Naive thymus-derived CD8-positive, alpha-beta T cell (primary cell): ENCODE data around the gene TRIM39. TPM values are rescaled to one million over a fixed set of nuclear protein-coding genes. Genes with fewer than 3 reads are reported as not detected.
"Not testable (repeated sequence)": the region's sequence is repeated elsewhere in the genome, so short reads cannot be mapped to it uniquely, and the experiment has no call there.

ENCODE experiments used
- ATAC-seq, 2 donors: fragments of 150-1000 bp; cut with Tn5 transposase in 1 of 2; sonication (Bioruptor Pico), chemical (Tn5 transposase) in 1 of 2; 1 replicate in 1 of 2; 2 replicates in 1 of 2; pipeline ENCODE4 v1.10.0; 2021; ENCODE audit warnings: mild to moderate bottlenecking in 2 of 2, moderate library complexity in 2 of 2
- POLR2A ChIA-PET: fragments of 350-600 bp; sonication (Branson Sonifier 250); formaldehyde crosslinking; loops from one replicate; lab custom pipeline; 2021; ENCODE audit warnings: antibody characterized with exemption; lab: Charles Lee
- DNase-seq, 10 donors: peaks; one replicate each; pipeline versions ENCODE4 v3.0.0 to v3.0.0-alpha.2; 2020 to 2022
- H3K27ac Mint-ChIP-seq, 10 donors: one replicate each; pipeline ENCODE4 v1.8.0; 2020 to 2022; ENCODE audit warnings: mild to moderate bottlenecking in 10 of 10, mixed read lengths in 10 of 10, moderate library complexity in 4 of 10, inconsistent platforms in 1 of 10
- H3K27me3 Mint-ChIP-seq, 5 donors: one replicate each; pipeline ENCODE4 v1.8.0; 2021 to 2022; ENCODE audit warnings: mixed read lengths in 5 of 5
- H3K36me3 Mint-ChIP-seq, 3 donors: one replicate each; pipeline ENCODE4 v1.8.0; 2020 to 2022; ENCODE audit warnings: mixed read lengths in 3 of 3, mild to moderate bottlenecking in 2 of 3, inconsistent platforms in 1 of 3
- H3K4me1 Mint-ChIP-seq, 4 donors: one replicate each; pipeline ENCODE4 v1.8.0; 2021 to 2022; ENCODE audit warnings: mixed read lengths in 4 of 4
- H3K4me3 Mint-ChIP-seq, 10 donors: one replicate each; pipeline ENCODE4 v1.8.0; 2020 to 2022; ENCODE audit warnings: mild to moderate bottlenecking in 10 of 10, mixed read lengths in 10 of 10, moderate library complexity in 6 of 10, inconsistent platforms in 1 of 10
- H3K9me3 Mint-ChIP-seq, 9 donors: one replicate each; pipeline ENCODE4 v1.8.0; 2020 to 2022; ENCODE audit warnings: mixed read lengths in 9 of 9, mild to moderate bottlenecking in 3 of 9, inconsistent platforms in 1 of 9, moderate library complexity in 1 of 9
- polyA plus RNA-seq, 3 donors: library from polyadenylated mRNA; unstranded; fragments of 300-500 nt; fragmentation: Illumina TruSeq; gene quantifications; one replicate each; pipeline ENCODE4 v1.2.3, GENCODE V29; 2021
- total RNA-seq, 8 experiments: library from RNA in 2 of 8; stranded (reverse) in 2 of 8; gene quantifications; one replicate each; pipeline ENCODE4 v1.2.3 and lab custom pipeline; 2021 to 2026

Gene TRIM39
- total and polyA plus RNA-seq, 5 experiments from 2014 or later: 6.6 to 23.1 (median 15.4) TPM

DNA sequence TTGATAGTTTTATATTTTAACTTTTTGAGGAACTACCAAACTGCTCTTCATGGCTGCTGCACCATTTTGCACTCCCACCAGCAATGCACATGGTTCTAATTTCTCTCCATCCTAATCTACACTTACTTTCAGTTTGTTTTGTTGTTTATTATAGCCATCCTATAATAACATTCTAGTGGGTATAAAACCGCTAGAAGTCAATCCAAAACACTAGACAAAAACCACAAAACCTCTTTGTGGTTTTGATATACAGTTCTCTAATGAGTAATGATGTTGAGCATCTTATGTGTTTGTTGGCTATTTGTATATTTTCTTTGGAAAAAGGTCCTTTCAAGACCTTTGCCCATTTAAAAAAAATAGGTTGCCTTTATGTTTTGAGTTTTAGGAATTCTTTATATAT is 23.8 kb downstream of the TRIM39 start:
- POLR2A ChIA-PET: interaction anchor here (0.6 kb wide), 1 partner anchor 737 kb away, joined by 3 read pairs; no protein-coding TSS in a partner anchor
- Mint-ChIP-seq H3K4me1 (peaks cover 6 to 36% (median 20%) of the 10 kb centered on the region in 4 donors), H3K4me3 (no peak overlapping the region), H3K9me3 (no peaks in the 10 kb centered on the region), H3K27ac (no peak overlapping the region), H3K27me3 (peaks cover 0 to 11% (median 2%) of the 10 kb centered on the region in 5 donors), H3K36me3 (peaks cover 0 to 17% (median 4%) of the 10 kb centered on the region in 3 donors)
- no peak for DNase-seq
- no peak for ATAC-seq

DNA sequence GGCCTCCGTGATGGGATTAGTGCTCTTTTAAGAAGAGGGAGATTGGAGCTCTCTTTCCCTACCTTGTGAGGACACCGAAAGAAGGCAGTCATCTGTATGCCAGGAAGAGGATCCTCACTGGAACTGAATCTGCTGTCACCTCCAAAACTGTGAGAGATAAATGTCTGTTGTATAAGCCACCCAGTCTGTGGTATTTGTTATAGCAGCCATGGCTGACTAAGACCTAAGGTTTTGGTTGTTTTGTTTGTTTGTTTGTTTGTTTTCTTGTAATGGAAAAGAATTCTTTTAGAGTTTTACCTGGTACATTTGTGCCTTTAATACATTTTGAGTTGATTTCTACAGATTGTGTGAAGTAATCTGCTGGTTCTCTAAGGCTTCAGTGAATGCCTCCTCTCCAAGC is 25.8 kb downstream of the TRIM39 start:
- peaks cover 4 to 19% (median 10%) of the 10 kb centered on the region in 5 donors for H3K27me3 Mint-ChIP-seq
- no peak overlapping the region for H3K27ac Mint-ChIP-seq
- peaks cover 0 to 2% (median 0%) of the 10 kb centered on the region in 3 donors for H3K36me3 Mint-ChIP-seq
- POLR2A ChIA-PET: no interaction called here
- DNase-seq (no peak), ATAC-seq (no peak)
- no peaks in the 10 kb centered on the region for H3K9me3 Mint-ChIP-seq
- no peak overlapping the region for H3K4me3 Mint-ChIP-seq
- peaks cover 4 to 24% (median 9%) of the 10 kb centered on the region in 4 donors for H3K4me1 Mint-ChIP-seq

DNA sequence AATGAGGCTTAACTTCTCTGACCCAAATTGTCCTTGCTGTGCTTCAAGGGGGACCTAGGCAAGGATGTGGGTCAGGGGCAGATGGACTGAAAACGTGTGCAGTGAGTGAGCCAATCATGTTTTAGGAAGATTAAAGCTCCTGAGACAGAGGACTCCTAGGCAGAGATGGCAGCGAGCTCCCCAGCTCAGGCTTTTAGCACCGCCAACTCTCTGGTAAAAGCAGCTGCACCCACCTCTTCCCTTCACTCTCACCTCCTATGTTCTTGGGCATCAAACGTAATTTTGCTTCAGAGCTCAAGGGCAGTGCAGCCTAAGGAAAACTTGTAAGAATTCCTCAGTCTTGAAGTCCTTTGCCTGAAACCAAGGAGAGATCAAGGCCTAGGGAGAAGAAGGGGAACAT is 28.6 kb downstream of the TRIM39 start:
- DNase-seq (no peak), ATAC-seq (no peak)
- Mint-ChIP-seq H3K27me3 (peaks cover 20 to 41% (median 22%) of the 10 kb centered on the region in 5 donors), H3K4me1 (peaks cover 6 to 11% (median 8%) of the 10 kb centered on the region in 4 donors), H3K27ac (no peak overlapping the region), H3K4me3 (no peak overlapping the region), H3K9me3 (no peaks in the 10 kb centered on the region), H3K36me3 (no peaks in the 10 kb centered on the region)
- POLR2A ChIA-PET: no interaction called here

DNA sequence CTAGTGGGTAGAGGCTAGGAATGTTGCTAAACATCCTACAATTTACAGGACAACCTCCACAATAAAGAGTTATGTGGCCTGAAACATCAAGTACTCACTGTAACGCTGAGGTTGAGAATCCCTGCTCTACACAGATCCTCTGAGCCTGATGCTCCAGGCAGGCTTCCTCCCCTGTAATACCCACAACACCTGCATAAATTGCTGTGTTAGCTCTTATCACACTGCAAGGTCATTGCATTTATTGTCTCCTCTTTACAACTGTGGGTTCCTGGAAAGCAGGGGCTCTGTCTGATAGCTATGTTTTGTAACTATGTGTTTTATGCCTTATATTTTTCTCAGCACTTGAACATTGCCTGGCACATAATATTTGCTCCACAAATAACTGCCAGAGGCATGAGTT is 29.8 kb downstream of the TRIM39 start:
- no peak for ATAC-seq
- no peaks in the 10 kb centered on the region for H3K36me3 Mint-ChIP-seq
- H3K9me3 Mint-ChIP-seq: no peaks in the 10 kb centered on the region
- no peak overlapping the region for H3K4me3 Mint-ChIP-seq
- H3K4me1 Mint-ChIP-seq: peaks cover 6 to 11% (median 6%) of the 10 kb centered on the region in 4 donors
- H3K27ac Mint-ChIP-seq: no peak overlapping the region
- peaks cover 29 to 50% (median 32%) of the 10 kb centered on the region in 5 donors for H3K27me3 Mint-ChIP-seq
- no peak for DNase-seq
- POLR2A ChIA-PET: no interaction called here

DNA sequence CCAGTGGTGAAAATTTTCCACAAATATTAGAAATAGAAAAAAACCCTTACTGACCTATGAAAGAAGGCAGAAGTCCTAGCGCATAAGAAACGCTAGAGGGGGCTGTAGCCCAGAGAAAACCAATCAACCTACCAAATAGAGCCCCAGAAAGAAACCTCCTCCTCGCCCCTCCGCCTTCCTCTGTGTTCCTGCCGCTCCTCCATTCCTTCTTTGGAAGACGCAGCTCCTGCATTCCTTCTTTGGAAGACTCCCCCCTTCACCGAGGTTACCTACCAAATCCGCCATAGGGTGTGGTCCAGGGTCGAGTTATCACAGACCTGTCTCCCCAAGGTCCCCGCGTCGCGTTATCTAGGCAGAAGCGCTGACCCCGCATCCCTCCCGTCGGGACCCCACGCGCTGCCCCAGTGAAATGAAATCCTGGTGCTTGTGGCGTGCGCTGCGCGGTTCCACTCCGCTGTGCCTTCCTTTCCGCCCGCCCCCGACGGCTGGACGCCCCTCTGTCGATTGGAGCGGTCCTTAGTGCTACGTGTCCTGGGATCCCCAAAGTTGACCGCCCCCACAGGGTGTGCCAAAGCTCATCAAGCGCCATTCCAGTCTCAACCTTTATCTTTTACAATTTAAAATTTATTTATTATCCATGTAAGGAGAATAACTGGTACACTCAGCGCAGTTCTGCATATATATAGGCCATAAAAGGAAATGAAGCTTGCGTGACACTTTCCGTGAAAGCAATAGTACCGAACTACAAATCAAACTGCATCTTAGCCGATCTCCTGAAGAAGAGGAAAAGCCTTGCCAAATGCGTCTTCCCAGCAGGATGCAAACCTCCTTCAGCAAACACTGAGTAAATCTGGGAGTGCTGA is 31.2 kb downstream of the TRIM39 start:
- peaks cover 0 to 6% (median 0%) of the 10 kb centered on the region in 9 donors for H3K9me3 Mint-ChIP-seq
- POLR2A ChIA-PET: interaction anchor here (1.8 kb wide), 1 partner anchor 31 kb away, joined by 5 read pairs; the partner anchor contains the start of gene TRIM39
- peaks cover 33 to 60% (median 41%) of the 10 kb centered on the region in 5 donors for H3K27me3 Mint-ChIP-seq
- H3K27ac Mint-ChIP-seq: peak overlapping the region in 1 of 10 donors; percentile 65
- H3K4me3 Mint-ChIP-seq: peak overlapping the region; percentile 78 to 90 (median 87)
- ATAC-seq (peak; percentile 88 to 95), DNase-seq (peak; percentile 29 to 75 (median 54))
- peaks cover 0 to 6% (median 0%) of the 10 kb centered on the region in 3 donors for H3K36me3 Mint-ChIP-seq
- peaks cover 6 to 11% (median 6%) of the 10 kb centered on the region in 4 donors for H3K4me1 Mint-ChIP-seq

DNA sequence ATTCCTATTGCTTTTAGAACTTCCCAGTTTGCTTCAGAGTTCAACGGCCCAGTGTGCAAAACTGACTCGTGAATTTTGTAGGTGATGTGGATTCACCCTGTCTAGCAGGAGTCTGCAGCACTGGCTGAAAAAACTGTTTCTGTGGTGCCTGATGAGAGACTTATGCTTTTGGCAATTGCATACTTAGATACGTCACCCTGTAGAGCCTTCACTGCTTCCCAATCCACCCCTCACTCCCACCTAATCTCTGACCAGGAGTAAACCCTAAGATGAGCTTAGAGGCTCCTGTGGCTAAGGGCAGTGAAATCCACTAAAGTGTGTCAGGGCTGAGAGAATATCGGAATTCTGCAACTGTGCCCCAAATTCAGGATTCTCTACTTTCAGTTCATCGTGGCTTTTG is 32.5 kb downstream of the TRIM39 start:
- POLR2A ChIA-PET: no interaction called here
- H3K27ac Mint-ChIP-seq: no peak overlapping the region
- H3K4me1 Mint-ChIP-seq: peaks cover 6 to 11% (median 6%) of the 10 kb centered on the region in 4 donors
- peaks cover 0 to 6% (median 0%) of the 10 kb centered on the region in 9 donors for H3K9me3 Mint-ChIP-seq
- H3K27me3 Mint-ChIP-seq: peaks cover 36 to 63% (median 38%) of the 10 kb centered on the region in 5 donors
- ATAC-seq: no peak
- DNase-seq: no peak
- H3K36me3 Mint-ChIP-seq: peaks cover 0 to 6% (median 0%) of the 10 kb centered on the region in 3 donors
- H3K4me3 Mint-ChIP-seq: no peak overlapping the region

DNA sequence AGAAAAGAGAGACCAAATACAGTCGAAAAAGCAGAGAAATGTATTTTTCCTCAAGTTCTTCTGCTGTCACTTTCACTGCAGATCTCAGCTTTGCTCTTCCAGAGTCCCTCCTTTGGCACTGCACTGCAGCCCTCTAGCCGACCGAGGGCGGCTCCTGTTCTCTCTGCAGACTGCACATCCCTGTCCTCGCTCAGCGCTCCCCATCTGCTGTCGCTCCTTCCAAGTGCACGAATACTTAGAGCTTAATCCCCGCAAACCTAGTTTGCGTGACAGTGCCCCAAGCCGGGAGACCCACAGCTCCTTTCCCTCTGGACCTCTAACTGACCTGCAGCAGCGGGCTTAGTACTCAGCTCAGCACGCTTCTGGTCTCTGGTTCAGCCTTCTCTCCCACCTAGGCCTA is 33.4 kb downstream of the TRIM39 start:
- Mint-ChIP-seq H3K27me3 (peaks cover 37 to 62% (median 43%) of the 10 kb centered on the region in 5 donors), H3K9me3 (peaks cover 0 to 6% (median 0%) of the 10 kb centered on the region in 9 donors), H3K4me1 (peaks cover 6 to 11% (median 6%) of the 10 kb centered on the region in 4 donors), H3K36me3 (peaks cover 0 to 6% (median 0%) of the 10 kb centered on the region in 3 donors), H3K27ac (peak overlapping the region in 1 of 10 donors; percentile 74), H3K4me3 (no peak overlapping the region)
- POLR2A ChIA-PET: no interaction called here
- no peak for ATAC-seq
- no peak for DNase-seq

DNA sequence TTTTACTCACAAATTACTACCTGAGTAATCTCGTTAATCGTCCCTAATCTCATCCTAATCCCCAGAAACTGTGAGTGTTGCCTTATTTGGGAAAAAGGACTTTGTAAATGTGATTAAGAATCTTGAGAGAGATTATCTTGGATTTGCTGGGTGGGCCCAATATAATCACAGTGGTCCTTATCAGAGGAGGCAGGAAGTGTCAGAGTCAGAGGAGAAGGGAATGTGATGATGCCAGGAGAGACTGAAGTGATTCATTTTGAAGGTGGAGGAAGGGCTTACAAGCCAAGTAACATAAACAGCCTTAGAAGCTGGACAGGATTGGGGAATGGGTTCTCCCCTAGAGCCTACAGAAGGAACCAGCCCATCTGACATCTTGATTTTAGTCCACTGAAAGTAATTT is 34.9 kb downstream of the TRIM39 start:
- Mint-ChIP-seq H3K4me3 (no peak overlapping the region), H3K36me3 (peaks cover 0 to 6% (median 0%) of the 10 kb centered on the region in 3 donors), H3K9me3 (peaks cover 0 to 6% (median 0%) of the 10 kb centered on the region in 9 donors), H3K4me1 (peaks cover 6 to 11% (median 6%) of the 10 kb centered on the region in 4 donors), H3K27ac (no peak overlapping the region), H3K27me3 (peaks cover 46 to 72% (median 56%) of the 10 kb centered on the region in 5 donors)
- ATAC-seq: no peak
- POLR2A ChIA-PET: no interaction called here
- no peak for DNase-seq

DNA sequence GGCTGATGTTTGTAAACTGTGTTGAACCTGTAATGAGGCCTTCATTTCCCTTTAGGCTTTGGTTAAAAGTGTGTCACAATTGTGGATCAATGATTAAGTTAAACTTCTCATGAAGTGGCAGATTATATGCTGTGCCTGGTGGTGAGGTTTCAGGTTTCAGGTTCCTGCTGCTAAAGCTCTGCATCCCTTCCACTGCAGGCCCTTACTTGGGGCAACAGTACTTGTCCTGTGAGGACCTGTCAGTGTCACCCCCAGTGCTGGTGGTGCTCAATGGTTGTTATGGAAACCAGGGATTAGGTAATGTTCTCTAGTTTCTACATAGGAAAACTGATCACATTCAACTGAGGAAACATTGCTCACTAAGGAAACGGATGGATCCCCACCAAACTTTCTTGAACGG is 36.7 kb downstream of the TRIM39 start:
- Mint-ChIP-seq H3K9me3 (peaks cover 0 to 6% (median 0%) of the 10 kb centered on the region in 9 donors), H3K27ac (no peak overlapping the region), H3K4me3 (no peak overlapping the region), H3K27me3 (peaks cover 44 to 66% (median 57%) of the 10 kb centered on the region in 5 donors), H3K36me3 (peaks cover 0 to 6% (median 0%) of the 10 kb centered on the region in 3 donors), H3K4me1 (no peaks in the 10 kb centered on the region)
- DNase-seq (no peak), ATAC-seq (no peak)
- POLR2A ChIA-PET: no interaction called here

DNA sequence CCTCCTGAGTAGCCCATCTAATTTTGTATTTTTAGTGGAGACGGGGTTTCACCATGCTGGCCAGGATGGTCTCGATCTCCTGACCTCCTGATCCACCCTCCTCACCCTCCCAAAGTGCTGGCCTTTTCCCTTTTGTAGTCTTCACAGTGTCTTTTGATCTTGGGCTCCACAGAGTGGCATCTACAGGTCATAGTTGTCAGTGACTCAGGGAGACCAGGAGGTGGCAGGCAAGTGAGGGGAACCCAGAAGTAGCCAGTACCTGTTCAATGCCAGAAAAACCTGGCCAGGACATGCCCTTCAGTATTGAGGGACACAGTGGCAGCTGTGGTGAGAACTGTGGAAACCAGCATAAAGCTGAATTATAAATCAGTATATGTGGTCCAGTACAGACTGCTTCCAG is 37.9 kb downstream of the TRIM39 start:
- Mint-ChIP-seq H3K4me1 (no peaks in the 10 kb centered on the region), H3K27ac (no peak overlapping the region), H3K27me3 (peaks cover 39 to 62% (median 55%) of the 10 kb centered on the region in 5 donors), H3K9me3 (peaks cover 0 to 9% (median 0%) of the 10 kb centered on the region in 9 donors), H3K4me3 (no peak overlapping the region), H3K36me3 (peaks cover 0 to 6% (median 0%) of the 10 kb centered on the region in 3 donors)
- POLR2A ChIA-PET: no interaction called here
- ATAC-seq (no peak), DNase-seq (no peak)

DNA sequence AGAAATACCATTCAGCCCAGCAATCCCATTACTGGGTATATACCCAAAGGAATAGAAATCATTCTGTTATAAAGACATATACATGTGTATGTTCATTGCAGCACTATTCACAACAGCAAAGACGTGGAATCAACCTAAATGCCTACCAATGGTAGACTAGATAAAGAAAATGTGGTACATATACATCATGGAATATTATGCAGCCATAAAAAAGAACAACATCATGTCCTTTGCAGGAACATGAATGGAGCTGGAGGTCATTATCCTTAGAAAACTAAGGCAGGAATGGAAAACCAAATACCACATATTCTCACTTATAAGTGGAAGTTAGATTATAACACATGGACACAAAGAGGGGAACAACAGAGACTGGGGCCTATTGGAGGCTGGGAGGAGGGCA is 42.6 kb downstream of the TRIM39 start:
- ATAC-seq, H3K27ac Mint-ChIP-seq, POLR2A ChIA-PET, DNase-seq, H3K4me1 Mint-ChIP-seq, H3K36me3 Mint-ChIP-seq, H3K4me3 Mint-ChIP-seq, H3K9me3 Mint-ChIP-seq: not testable (repeated sequence)
- peaks cover 19 to 39% (median 30%) of the 10 kb centered on the region in 5 donors for H3K27me3 Mint-ChIP-seq

DNA sequence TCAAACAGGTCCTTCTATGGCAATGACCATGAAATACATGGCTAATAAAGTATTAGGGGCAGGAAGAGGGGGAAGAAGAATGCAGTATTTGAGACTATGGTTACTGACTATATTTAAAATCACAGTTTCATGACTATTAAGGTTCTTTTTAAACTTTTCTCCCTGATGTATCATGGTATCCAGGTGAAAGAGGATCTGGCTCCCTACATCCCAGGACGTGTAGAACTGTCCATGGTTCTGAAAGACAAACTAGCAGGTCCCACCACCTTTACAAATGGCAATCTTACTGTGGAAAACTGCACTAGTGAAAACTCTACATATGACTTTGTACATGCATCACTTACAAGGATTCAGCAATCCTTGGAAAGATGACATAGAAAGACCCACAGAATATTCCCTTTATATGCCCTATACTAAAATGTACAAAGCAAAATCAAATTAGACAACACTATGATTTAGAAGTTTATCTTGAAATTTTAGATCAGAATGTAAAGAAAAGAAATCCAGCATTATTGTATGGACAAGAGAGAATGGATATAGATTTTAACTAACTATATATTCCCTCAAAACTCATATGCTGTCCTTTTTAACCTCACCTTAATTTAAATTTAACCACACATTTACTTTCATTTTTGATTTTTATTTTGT is 51.7 kb downstream of the TRIM39 start:
- Mint-ChIP-seq H3K27me3 (peaks cover 14 to 57% (median 35%) of the 10 kb centered on the region in 5 donors), H3K27ac (no peak overlapping the region), H3K4me1 (no peaks in the 10 kb centered on the region), H3K9me3 (no peaks in the 10 kb centered on the region), H3K4me3 (no peak overlapping the region), H3K36me3 (no peaks in the 10 kb centered on the region)
- ATAC-seq: no peak
- POLR2A ChIA-PET: no interaction called here
- no peak for DNase-seq
